ENCODE measurements around the gene WDR27.

WDR27 gene

GRCh38 chr6:169638915-169639314 is 62.9 kb downstream of the WDR27 start:
- TF ChIP-seq CTCF (IDR thresholded peaks at IDR 0.05; ENCODE audit: control insufficient read depth, extremely low read depth, insufficient read depth): no peak
- no peak overlapping the region for H3K4me3 ChIP-seq (ENCODE audit: low read depth, low read length)
- no peak for DNase-seq (ENCODE audit: low read depth)

GRCh38 chr6:169638388-169638787 is 63.4 kb downstream of the WDR27 start:
- TF ChIP-seq CTCF (IDR thresholded peaks at IDR 0.05; ENCODE audit: control insufficient read depth, extremely low read depth, insufficient read depth): no peak
- H3K4me3 ChIP-seq (ENCODE audit: low read depth, low read length): no peak overlapping the region
- no peak for DNase-seq (ENCODE audit: low read depth)

- DNase-seq (ENCODE audit: low read depth): no peak
- no peak overlapping the region for H3K4me3 ChIP-seq (ENCODE audit: low read depth, low read length)
- no peak for TF ChIP-seq CTCF (IDR thresholded peaks at IDR 0.05; ENCODE audit: control insufficient read depth, extremely low read depth, insufficient read depth)
These were observed 66.5 kb downstream of the WDR27 start for GRCh38 chr6:169635345-169635744.

- DNase-seq (ENCODE audit: low read depth): no peak
- no peak for TF ChIP-seq CTCF (IDR thresholded peaks at IDR 0.05; ENCODE audit: control insufficient read depth, extremely low read depth, insufficient read depth)
- no peak overlapping the region for H3K4me3 ChIP-seq (ENCODE audit: low read depth, low read length)
These were observed 69.0 kb downstream of the WDR27 start for GRCh38 chr6:169632841-169633240.

GRCh38 chr6:169629256-169629655 is 72.6 kb downstream of the WDR27 start:
- DNase-seq (ENCODE audit: low read depth): no peak
- TF ChIP-seq CTCF (IDR thresholded peaks at IDR 0.05; ENCODE audit: control insufficient read depth, extremely low read depth, insufficient read depth): no peak
- H3K4me3 ChIP-seq (ENCODE audit: low read depth, low read length): no peak overlapping the region

- DNase-seq (ENCODE audit: low read depth): no peak
These were observed 73.9 kb downstream of the WDR27 start for GRCh38 chr6:169627736-169628607.

More at GRCh38 chr6:169627736-169628607, 73.9 kb downstream of the WDR27 start:
- no peak overlapping the region for H3K4me3 ChIP-seq (ENCODE audit: low read depth, low read length)
- TF ChIP-seq CTCF (IDR thresholded peaks at IDR 0.05; ENCODE audit: control insufficient read depth, extremely low read depth, insufficient read depth): no peak
